ENCODE results near the gene GALNT7. TPM values are rescaled to one million over a fixed set of nuclear protein-coding genes. Genes with fewer than 3 reads are reported as not detected.

Gene GALNT7
- total and polyA plus RNA-seq, 10 of the 15 experiments (the other 5 are each of a cell fraction or from before 2014, with no cell fraction given), result 14.2 to 33.2 (median 28.9) TPM

DNA sequence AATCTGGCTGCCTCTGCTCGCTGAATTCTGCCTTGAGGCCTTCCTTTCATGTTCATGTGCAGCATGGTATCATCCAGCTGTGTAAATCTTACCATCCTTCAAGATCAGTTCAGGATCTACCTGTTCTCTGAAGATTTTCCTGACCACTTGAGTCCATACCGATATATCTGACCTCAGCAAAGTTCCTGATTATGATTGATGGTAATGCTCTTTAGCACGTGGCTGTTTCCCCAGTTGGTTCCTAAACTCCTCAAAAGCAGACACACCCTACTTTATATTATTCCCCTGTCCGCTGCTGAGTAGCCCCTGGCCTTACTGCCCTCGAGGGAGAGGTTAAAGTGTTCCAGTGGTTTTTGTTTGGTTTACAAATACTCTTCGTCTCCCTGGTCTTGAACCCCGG is 20.0 kb downstream of the GALNT7 start (continued):
- TF ChIP-seq, protein P1, sequence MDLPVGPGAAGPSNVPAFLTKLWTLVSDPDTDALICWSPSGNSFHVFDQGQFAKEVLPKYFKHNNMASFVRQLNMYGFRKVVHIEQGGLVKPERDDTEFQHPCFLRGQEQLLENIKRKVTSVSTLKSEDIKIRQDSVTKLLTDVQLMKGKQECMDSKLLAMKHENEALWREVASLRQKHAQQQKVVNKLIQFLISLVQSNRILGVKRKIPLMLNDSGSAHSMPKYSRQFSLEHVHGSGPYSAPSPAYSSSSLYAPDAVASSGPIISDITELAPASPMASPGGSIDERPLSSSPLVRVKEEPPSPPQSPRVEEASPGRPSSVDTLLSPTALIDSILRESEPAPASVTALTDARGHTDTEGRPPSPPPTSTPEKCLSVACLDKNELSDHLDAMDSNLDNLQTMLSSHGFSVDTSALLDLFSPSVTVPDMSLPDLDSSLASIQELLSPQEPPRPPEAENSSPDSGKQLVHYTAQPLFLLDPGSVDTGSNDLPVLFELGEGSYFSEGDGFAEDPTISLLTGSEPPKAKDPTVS (IDR thresholded peaks at IDR 0.05; ENCODE audit: low read depth, low read length), result no peak
- no peak for TF ChIP-seq CBX3 (IDR thresholded peaks at IDR 0.05; ENCODE audit: borderline replicate concordance, low read depth)
- TF ChIP-seq FOXK2 (IDR thresholded peaks at IDR 0.05), result no peak
- no peak for TF ChIP-seq KDM1A (IDR thresholded peaks at IDR 0.05; ENCODE audit: borderline replicate concordance)
- TF ChIP-seq HDAC6 (IDR thresholded peaks at IDR 0.05; ENCODE audit: unreplicated experiment), result no peak
- TF ChIP-seq ZNF207 (IDR thresholded peaks at IDR 0.05; ENCODE audit: borderline replicate concordance), result no peak
- TF ChIP-seq SIN3A (IDR thresholded peaks at IDR 0.05; ENCODE audit: low read depth, low read length), result no peak
- TF ChIP-seq, protein P2, sequence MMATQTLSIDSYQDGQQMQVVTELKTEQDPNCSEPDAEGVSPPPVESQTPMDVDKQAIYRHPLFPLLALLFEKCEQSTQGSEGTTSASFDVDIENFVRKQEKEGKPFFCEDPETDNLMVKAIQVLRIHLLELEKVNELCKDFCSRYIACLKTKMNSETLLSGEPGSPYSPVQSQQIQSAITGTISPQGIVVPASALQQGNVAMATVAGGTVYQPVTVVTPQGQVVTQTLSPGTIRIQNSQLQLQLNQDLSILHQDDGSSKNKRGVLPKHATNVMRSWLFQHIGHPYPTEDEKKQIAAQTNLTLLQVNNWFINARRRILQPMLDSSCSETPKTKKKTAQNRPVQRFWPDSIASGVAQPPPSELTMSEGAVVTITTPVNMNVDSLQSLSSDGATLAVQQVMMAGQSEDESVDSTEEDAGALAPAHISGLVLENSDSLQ (IDR thresholded peaks at IDR 0.05), result no peak
- TF ChIP-seq HDGF (IDR thresholded peaks at IDR 0.05), result no peak

DNA sequence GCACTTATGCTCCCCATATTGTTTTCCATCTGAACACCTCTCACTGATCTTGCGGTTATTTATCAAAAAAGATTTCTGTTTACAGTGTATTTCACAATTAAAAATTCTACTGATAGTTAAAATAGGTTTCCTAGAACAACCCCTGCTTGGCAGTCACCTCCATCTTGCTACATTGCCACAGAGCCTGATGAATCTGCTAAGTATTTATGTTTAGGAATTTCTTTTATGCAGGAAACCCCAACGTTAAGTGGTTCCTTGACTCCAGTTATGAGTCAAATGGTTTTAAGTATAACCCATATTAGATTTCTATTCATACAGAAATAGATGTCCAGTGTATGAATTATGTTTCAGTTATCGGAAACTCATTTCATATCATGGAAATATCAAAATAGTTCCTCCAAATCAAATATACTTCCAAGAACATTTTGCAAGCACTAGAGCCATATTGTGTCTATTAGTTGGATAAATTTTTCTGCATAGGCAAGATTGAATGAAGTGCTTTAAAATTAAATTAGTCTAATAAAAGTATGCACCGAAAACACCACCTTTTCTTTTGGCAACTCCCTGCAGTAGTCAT is 20.6 kb downstream of the GALNT7 start:
- Histone ChIP-seq H3K27me3 (replicated peaks in 1 of 2; ENCODE audit: control insufficient read depth in 2 of 2, insufficient read depth in 2 of 2, low read length in 1 of 2) (no peaks in the 10 kb centered on the region), H2AFZ (ENCODE audit: control insufficient read depth, low read depth, low read length) (no peak overlapping the region), H3K4me1 (ENCODE audit: control insufficient read depth, insufficient read depth, low read length) (peaks cover 12% of the 10 kb centered on the region; the same call in 1 of the 2 replicates), H3K9ac (ENCODE audit: control insufficient read depth, insufficient read depth, low read length) (no peak overlapping the region), H3K4me2 (ENCODE audit: control insufficient read depth, insufficient read depth) (no peak overlapping the region), H3K79me2 (ENCODE audit: control insufficient read depth, insufficient read depth, low read length) (peaks cover 51% of the 10 kb centered on the region), H3K9me3 (replicated peaks; ENCODE audit: control insufficient read depth, insufficient read depth, low read length) (no peaks in the 10 kb centered on the region; the same call in 2 of the 3 replicates), H3K27ac (ENCODE audit: control insufficient read depth, insufficient read depth) (no peak overlapping the region), H3K4me3 (no peak overlapping the region), H3K36me3 (ENCODE audit: control insufficient read depth in 2 of 2, insufficient read depth in 2 of 2, low read length in 1 of 2) (no peaks in the 10 kb centered on the region), H4K20me1 (ENCODE audit: control insufficient read depth, insufficient read depth) (no peaks in the 10 kb centered on the region)
- ATAC-seq, result no peak
- WGBS (ENCODE audit: insufficient coverage, insufficient replicate concordance, low lambda C conversion rate, missing lambda C conversion rate), result 87% methylated on average over 4 of the region's 4 CpGs
- RAD21 ChIA-PET (ENCODE audit: unreplicated experiment), result no interaction called here
- intact Hi-C loops (cut with micrococcal nuclease; ENCODE audit: unreplicated experiment), result no loop called here
- in situ Hi-C loops (cut with MboI), result no loop called here
- peak; percentile 46 for TF ChIP-seq JUNB (IDR thresholded peaks at IDR 0.05)
- 0 out of 2 replicates have a peak, but pooled peaks have one; percentile 20 for TF ChIP-seq NFIC (IDR thresholded peaks at IDR 0.05; ENCODE audit: low read depth, low read length)
- TF ChIP-seq TCF12 (IDR thresholded peaks at IDR 0.05; ENCODE audit: low read depth, low read length), result no peak
- SMC1A ChIA-PET (ENCODE audit: uncharacterized antibody, unreplicated experiment), result no interaction called here
- no peak for FAIRE-seq
- POLR2A ChIA-PET, result no interaction called here
- no TSS peak for BruUV-seq (replicated peaks)
- no peak for DNase-seq (ENCODE audit: low read depth, low spot score)
- CTCF ChIA-PET, result no interaction called here

Measured in GM12878 (cell line).